ENCODE measurements around the gene CEP128.

DNA sequence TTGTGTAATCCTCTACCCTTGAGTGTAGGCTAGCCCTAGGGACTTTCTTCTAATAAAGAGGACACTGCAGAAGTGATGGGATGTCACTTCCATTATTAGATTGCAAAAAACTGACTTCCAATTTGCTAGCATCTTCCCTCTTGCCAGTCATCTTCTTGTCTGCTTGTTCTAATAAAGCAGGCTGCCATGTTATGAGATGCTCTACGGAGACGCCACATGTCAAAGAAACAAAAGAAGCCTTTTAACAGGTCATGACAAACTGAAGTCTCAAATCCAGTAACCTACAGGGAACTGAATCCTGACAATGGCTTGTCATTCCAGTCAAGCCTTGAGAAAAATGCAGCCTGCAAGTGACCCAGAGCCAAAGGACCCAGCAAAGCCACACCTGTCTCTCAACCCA lies 76.0 kb downstream of the CEP128 start:
- TF ChIP-seq CTCF (IDR thresholded peaks at IDR 0.05; ENCODE audit: low read depth, low read length) (no peak), EZH2phosphoT487 (IDR thresholded peaks at IDR 0.05; ENCODE audit: low read depth) (no peak)
